HG03139 (cell line): ENCODE measurements around the gene DPYD.
"Not testable (repeated sequence)": the region's sequence is repeated elsewhere in the genome, so short reads cannot be mapped to it uniquely, and the experiment has no call there.

Source experiments
- ATAC-seq: cut with Tn5 transposase; IDR thresholded peaks from one replicate; pipeline ENCODE4 v1.9.1; 2021; ENCODE audit not compliant: unreplicated experiment

DPYD gene

GRCh38 chr1:97379387-97380075 lies 541.3 kb downstream of the DPYD start:
- ATAC-seq = no peak

GRCh38 chr1:97378596-97378995 lies 542.2 kb downstream of the DPYD start:
- ATAC-seq = no peak

- ATAC-seq = no peak
Observed at GRCh38 chr1:97377432-97378034, 543.3 kb downstream of the DPYD start.

GRCh38 chr1:97373000-97373399 lies 547.8 kb downstream of the DPYD start:
- no peak for ATAC-seq

- ATAC-seq = no peak
Observed at GRCh38 chr1:97372531-97372930, 548.3 kb downstream of the DPYD start.

GRCh38 chr1:97368296-97368695 lies 552.5 kb downstream of the DPYD start:
- no peak for ATAC-seq

- ATAC-seq = no peak
Observed at GRCh38 chr1:97366984-97367383, 553.9 kb downstream of the DPYD start.

- no peak for ATAC-seq
Observed at GRCh38 chr1:97365026-97365425, 555.8 kb downstream of the DPYD start.

- ATAC-seq = no peak
Observed at GRCh38 chr1:97364086-97364485, 556.7 kb downstream of the DPYD start.

GRCh38 chr1:97356309-97356708 lies 564.5 kb downstream of the DPYD start:
- no peak for ATAC-seq

- ATAC-seq = no peak
Observed at GRCh38 chr1:97352936-97353382, 567.9 kb downstream of the DPYD start.

GRCh38 chr1:97351846-97352245 lies 569.0 kb downstream of the DPYD start:
- ATAC-seq = no peak

GRCh38 chr1:97350662-97351061 lies 570.2 kb downstream of the DPYD start:
- ATAC-seq = no peak

GRCh38 chr1:97350241-97350640 lies 570.6 kb downstream of the DPYD start:
- ATAC-seq = no peak

- ATAC-seq = not testable (repeated sequence)
Observed at GRCh38 chr1:97349794-97350193, 571.0 kb downstream of the DPYD start.

GRCh38 chr1:97348599-97349265 lies 572.1 kb downstream of the DPYD start:
- ATAC-seq = no peak

GRCh38 chr1:97340951-97341350 lies 579.9 kb downstream of the DPYD start:
- ATAC-seq = no peak

GRCh38 chr1:97338347-97338746 lies 582.5 kb downstream of the DPYD start:
- no peak for ATAC-seq

GRCh38 chr1:97337250-97338030 lies 583.4 kb downstream of the DPYD start:
- ATAC-seq = no peak

GRCh38 chr1:97334454-97334853 lies 586.4 kb downstream of the DPYD start:
- ATAC-seq = no peak

- no peak for ATAC-seq
Observed at GRCh38 chr1:97332716-97333115, 588.1 kb downstream of the DPYD start.
